PC-3 (cell line): ENCODE data around the gene STK36. TPM values are rescaled to one million over a fixed set of nuclear protein-coding genes. Genes with fewer than 3 reads are reported as not detected.

Experiments
- ATAC-seq: fragments of 200-7000 bp; cut with Tn5 transposase; 2 replicates; pipeline ENCODE4 v1.9.1; 2020; ENCODE audit warnings: mild to moderate bottlenecking, moderate library complexity
- BruUV-seq: library from RNA; stranded (reverse); fragments of 400-500 nt; replicated peaks from 2 replicates; lab custom pipeline; 2021; lab: Mats Ljungman, UMichigan
- CTCF ChIA-PET: fragments of 300-600 bp; sonication (Branson Sonifier 250); formaldehyde crosslinking; loops from one replicate; lab custom pipeline; 2022; ENCODE audit warnings: antibody characterized with exemption; lab: Charles Lee
- POLR2A ChIA-PET: fragments of 300-600 bp; sonication (Branson Sonifier 250); formaldehyde crosslinking; loops from one replicate; lab custom pipeline; 2022; ENCODE audit warnings: antibody characterized with exemption; ENCODE audit not compliant: unreplicated experiment; lab: Charles Lee
- DNase-seq: peaks from one replicate; pipeline ENCODE4 v3.0.0-alpha.2; 2015
- H2AFZ ChIP-seq: fragments of 300-600 bp; sonication (generic); 2 replicates; pipeline ENCODE4 v1.6.0; 2016; ENCODE audit warnings: antibody characterized with exemption, low read length
- H3F3A ChIP-seq: fragments of 300-600 bp; sonication (generic); one replicate; pipeline ENCODE4 v1.6.0; 2017; ENCODE audit warnings: antibody characterized with exemption, low read length, control low read depth, mild to moderate bottlenecking; ENCODE audit not compliant: unreplicated experiment
- H3K27ac ChIP-seq: fragments of 300-600 bp; sonication (generic); 2 replicates; pipeline ENCODE4 v1.5.1; 2016; ENCODE audit warnings: mild to moderate bottlenecking, low read length
- H3K27me3 ChIP-seq: fragments of 300-600 bp; sonication (generic); 2 replicates; pipeline ENCODE4 v1.6.1; 2016; ENCODE audit warnings: low read length, mixed read lengths
- H3K36me3 ChIP-seq: fragments of 300-600 bp; sonication (generic); 2 replicates; pipeline ENCODE4 v1.6.1; 2016; ENCODE audit warnings: low read depth, mixed run types, low read length, mixed read lengths
- H3K4me1 ChIP-seq: fragments of 300-600 bp; sonication (generic); 2 replicates; pipeline ENCODE4 v1.5.1; 2016; ENCODE audit warnings: low read length; ENCODE audit not compliant: insufficient read depth
- H3K4me2 ChIP-seq: fragments of 300-600 bp; sonication (generic); 2 replicates; pipeline ENCODE4 v1.6.0; 2016; ENCODE audit warnings: low read length
- H3K4me3 ChIP-seq: fragments of 300-600 bp; sonication (generic); 2 replicates; pipeline ENCODE4 v1.5.1; 2016; ENCODE audit warnings: mild to moderate bottlenecking, low read length, mixed read lengths
- H3K79me2 ChIP-seq: fragments of 300-600 bp; sonication (generic); 2 replicates; pipeline ENCODE4 v1.6.1; 2017; ENCODE audit warnings: low read length, mixed read lengths
- H3K9ac ChIP-seq: fragments of 300-600 bp; sonication (generic); 2 replicates; pipeline ENCODE4 v1.6.0; 2016; ENCODE audit warnings: mild to moderate bottlenecking, low read length
- H3K9me2 ChIP-seq: fragments of 300-600 bp; sonication (generic); replicated peaks from 2 replicates; pipeline ENCODE4 v1.6.1; 2016; ENCODE audit warnings: mixed run types, low read length, mixed read lengths
- H3K9me3 ChIP-seq: fragments of 300-600 bp; sonication (generic); 2 replicates; pipeline ENCODE4 v1.6.1; 2016; ENCODE audit warnings: low read length, mixed read lengths
- H4K20me1 ChIP-seq: fragments of 300-600 bp; sonication (generic); 2 replicates; pipeline ENCODE4 v1.6.1; 2016; ENCODE audit warnings: low read length, mixed read lengths
- EZH2 ChIP-seq: fragments of 300-600 bp; sonication (generic); IDR thresholded peaks from one replicate; pipeline ENCODE4 v1.6.1; 2017; ENCODE audit warnings: antibody characterized with exemption, mild to moderate bottlenecking, low read length; ENCODE audit not compliant: unreplicated experiment
- EZH2phosphoT487 ChIP-seq: fragments of 300-600 bp; sonication (generic); IDR thresholded peaks from 2 replicates; pipeline ENCODE4 v1.6.1; 2018; ENCODE audit warnings: mild to moderate bottlenecking, antibody characterized with exemption, low read length, borderline replicate concordance
- intact Hi-C: fragments of 100-400 bp; cut with micrococcal nuclease; formaldehyde crosslinking; loops from 2 replicates; pipeline ENCODE4 v1.9.0; 2023
- total RNA-seq: library from RNA; depleted of rRNA; stranded (reverse); fragments of >200 nt; gene quantifications from 2 replicates; pipeline ENCODE4 v1.2.3, GENCODE V29; 2014
- TF ChIP-seq, protein P1 (sequence below): fragments of 300-600 bp; sonication (generic); conservative IDR thresholded peaks from 2 replicates; pipeline ENCODE4 v1.5.1; 2017; ENCODE audit warnings: antibody characterized with exemption, low read depth, mild to moderate bottlenecking, low read length

The STK36 gene
- total RNA-seq, 1 experiment from 2014 or later = 32.9 TPM

DNA sequence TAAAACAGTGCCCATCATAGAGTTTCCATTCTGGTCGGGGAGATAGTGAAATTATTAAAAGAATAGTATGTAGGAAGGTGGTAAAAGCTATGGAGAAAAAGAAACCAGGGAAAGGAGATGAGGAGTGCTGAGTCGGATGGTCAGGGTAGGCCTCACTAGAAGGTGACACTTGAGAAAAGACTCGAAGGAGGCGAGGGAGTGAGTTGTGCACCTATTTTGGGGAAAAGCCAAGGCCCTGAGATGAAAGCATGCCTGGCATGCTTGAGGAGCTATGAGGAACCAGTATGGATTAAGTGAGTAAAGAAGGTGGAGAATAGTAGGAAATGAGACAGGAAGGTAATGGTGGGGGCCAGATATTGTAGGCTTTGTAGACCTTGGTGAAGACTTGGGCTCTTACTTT, 31.5 kb downstream of the STK36 start:
- Histone ChIP-seq H3K4me3 (no peak overlapping the region), H2AFZ (no peak overlapping the region), H3K36me3 (peaks cover 4% of the 10 kb centered on the region; the same call in 1 of the 2 replicates), H3K9me3 (no peaks in the 10 kb centered on the region), H3K4me2 (no peak overlapping the region), H3K79me2 (no peaks in the 10 kb centered on the region), H3K9me2 (no peaks in the 10 kb centered on the region), H4K20me1 (no peaks in the 10 kb centered on the region), H3F3A (no peaks in the 10 kb centered on the region), H3K27ac (no peak overlapping the region), H3K4me1 (no peaks in the 10 kb centered on the region), H3K27me3 (no peaks in the 10 kb centered on the region), H3K9ac (no peak overlapping the region)
- no peak for DNase-seq
- no peak for ATAC-seq
- BruUV-seq = no TSS peak
- ChIA-PET CTCF (no interaction called here), POLR2A (no interaction called here)
- TF ChIP-seq EZH2 (no peak), EZH2phosphoT487 (no peak)
- TF ChIP-seq, protein P1, sequence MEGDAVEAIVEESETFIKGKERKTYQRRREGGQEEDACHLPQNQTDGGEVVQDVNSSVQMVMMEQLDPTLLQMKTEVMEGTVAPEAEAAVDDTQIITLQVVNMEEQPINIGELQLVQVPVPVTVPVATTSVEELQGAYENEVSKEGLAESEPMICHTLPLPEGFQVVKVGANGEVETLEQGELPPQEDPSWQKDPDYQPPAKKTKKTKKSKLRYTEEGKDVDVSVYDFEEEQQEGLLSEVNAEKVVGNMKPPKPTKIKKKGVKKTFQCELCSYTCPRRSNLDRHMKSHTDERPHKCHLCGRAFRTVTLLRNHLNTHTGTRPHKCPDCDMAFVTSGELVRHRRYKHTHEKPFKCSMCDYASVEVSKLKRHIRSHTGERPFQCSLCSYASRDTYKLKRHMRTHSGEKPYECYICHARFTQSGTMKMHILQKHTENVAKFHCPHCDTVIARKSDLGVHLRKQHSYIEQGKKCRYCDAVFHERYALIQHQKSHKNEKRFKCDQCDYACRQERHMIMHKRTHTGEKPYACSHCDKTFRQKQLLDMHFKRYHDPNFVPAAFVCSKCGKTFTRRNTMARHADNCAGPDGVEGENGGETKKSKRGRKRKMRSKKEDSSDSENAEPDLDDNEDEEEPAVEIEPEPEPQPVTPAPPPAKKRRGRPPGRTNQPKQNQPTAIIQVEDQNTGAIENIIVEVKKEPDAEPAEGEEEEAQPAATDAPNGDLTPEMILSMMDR = no peak
- intact Hi-C loops = no loop called here

DNA sequence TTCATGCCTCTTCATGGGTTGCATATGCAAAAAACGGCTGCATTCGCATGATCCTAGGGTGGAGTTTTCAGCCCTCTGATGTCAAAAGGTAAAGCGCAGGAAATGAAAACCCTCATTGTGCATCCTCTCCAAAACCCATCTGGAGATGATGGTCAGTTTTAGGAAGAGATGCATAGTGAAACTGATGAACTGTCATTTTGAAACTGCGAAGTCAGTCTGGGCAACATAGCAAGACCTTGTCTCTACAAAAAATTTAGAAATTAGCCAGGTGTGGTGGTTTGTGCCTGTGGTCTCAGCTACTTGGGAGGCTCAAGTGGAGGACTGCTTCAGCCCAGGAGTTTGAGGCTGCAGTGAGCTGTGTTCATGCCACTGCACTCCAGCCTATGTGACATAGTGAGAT, 36.2 kb downstream of the STK36 start:
- Histone ChIP-seq H3K9ac (no peak overlapping the region), H3K27ac (no peak overlapping the region), H3K36me3 (no peaks in the 10 kb centered on the region), H3K9me2 (no peaks in the 10 kb centered on the region), H2AFZ (no peak overlapping the region), H3K4me3 (no peak overlapping the region), H4K20me1 (peaks cover 5% of the 10 kb centered on the region; the same call in 1 of the 2 replicates), H3F3A (no peaks in the 10 kb centered on the region), H3K27me3 (no peaks in the 10 kb centered on the region), H3K4me2 (no peak overlapping the region), H3K9me3 (no peaks in the 10 kb centered on the region), H3K4me1 (peaks cover 12% of the 10 kb centered on the region), H3K79me2 (peaks cover 23% of the 10 kb centered on the region)
- no TSS peak for BruUV-seq
- intact Hi-C loops = no loop called here
- no peak for DNase-seq
- POLR2A ChIA-PET = interaction anchor here (0.6 kb wide), 1 partner anchor 241 kb away, joined by 12 read pairs; no protein-coding TSS in a partner anchor
- TF ChIP-seq EZH2phosphoT487 = no peak
- TF ChIP-seq, protein P1 = no peak
- TF ChIP-seq EZH2 = no peak
- CTCF ChIA-PET = interaction anchor here (0.6 kb wide), 1 partner anchor 272 kb away, joined by 8 read pairs; no protein-coding TSS in a partner anchor
- no peak for ATAC-seq

GRCh38 chr2:218709908-218710307, 38.0 kb downstream of the STK36 start:
- peaks cover 5% of the 10 kb centered on the region; the same call in 1 of the 2 replicates for H4K20me1 ChIP-seq
- no peaks in the 10 kb centered on the region for H3K36me3 ChIP-seq
- TF ChIP-seq EZH2 (no peak), EZH2phosphoT487 (no peak)
- TF ChIP-seq, protein P1 = no peak
- H3K79me2 ChIP-seq = peaks cover 40% of the 10 kb centered on the region
- no peaks in the 10 kb centered on the region for H3K27me3 ChIP-seq
- no peak overlapping the region for H3K9ac ChIP-seq
- no peaks in the 10 kb centered on the region for H3K9me3 ChIP-seq
- POLR2A ChIA-PET = interaction anchor here (0.6 kb wide), 2 partner anchors 18 to 39 kb away, joined by 4 to 9 read pairs; no protein-coding TSS in a partner anchor
- BruUV-seq = no TSS peak
- H3K27ac ChIP-seq = no peak overlapping the region
- ATAC-seq (no peak), DNase-seq (no peak)
- no peaks in the 10 kb centered on the region for H3K9me2 ChIP-seq
- H3K4me1 ChIP-seq = peaks cover 13% of the 10 kb centered on the region
- CTCF ChIA-PET = interaction anchor here (0.6 to 1.6 kb wide), 4 partner anchors 18 to 789 kb away, joined by 3 to 5 read pairs (median 4); partner anchors contain the start of genes BCS1L, GMPPA and ZNF142
- peak overlapping the region; percentile 40; the same call in 1 of the 2 replicates for H2AFZ ChIP-seq
- no peaks in the 10 kb centered on the region for H3F3A ChIP-seq
- H3K4me2 ChIP-seq = no peak overlapping the region
- H3K4me3 ChIP-seq = no peak overlapping the region
- intact Hi-C loops = loop anchor here (2.0 to 5.0 kb wide), 3 partner anchors 21 to 72 kb away; partner anchors contain the start of genes BCS1L, CYP27A1 and ZNF142
